Sigmoid colon (tissue), 4 donors: Measurements from ENCODE around the gene PCBP3.

Experiments used
- EP300 ChIP-seq, 4 donors: sonication (generic); formaldehyde crosslinking; IDR thresholded peaks; one replicate each; pipeline ENCODE4 v1.6.1; 2017; ENCODE audit warnings: antibody characterized with exemption in 4 of 4
- POLR2A ChIP-seq, 2 donors: fragments of 450-650 bp; IDR thresholded peaks; one replicate each; pipeline ENCODE4 v1.6.1; 2016; ENCODE audit warnings: antibody characterized with exemption in 2 of 2, mild to moderate bottlenecking in 2 of 2, moderate library complexity in 2 of 2
- POLR2AphosphoS5 ChIP-seq, 4 donors: sonication (generic); formaldehyde crosslinking; IDR thresholded peaks; one replicate each; pipeline ENCODE4 v1.6.1; 2017; ENCODE audit warnings: antibody characterized with exemption in 4 of 4
- TF ChIP-seq, protein P1 (sequence below), 4 experiments: fragments of 450-650 bp in 3 of 4; fragments of 200-600 bp in 1 of 4; IDR thresholded peaks; one replicate each; pipeline ENCODE4 v1.5.1; 2016 to 2019; ENCODE audit warnings: antibody characterized with exemption in 4 of 4, mild to moderate bottlenecking in 3 of 4, moderate library complexity in 2 of 4

DNA sequence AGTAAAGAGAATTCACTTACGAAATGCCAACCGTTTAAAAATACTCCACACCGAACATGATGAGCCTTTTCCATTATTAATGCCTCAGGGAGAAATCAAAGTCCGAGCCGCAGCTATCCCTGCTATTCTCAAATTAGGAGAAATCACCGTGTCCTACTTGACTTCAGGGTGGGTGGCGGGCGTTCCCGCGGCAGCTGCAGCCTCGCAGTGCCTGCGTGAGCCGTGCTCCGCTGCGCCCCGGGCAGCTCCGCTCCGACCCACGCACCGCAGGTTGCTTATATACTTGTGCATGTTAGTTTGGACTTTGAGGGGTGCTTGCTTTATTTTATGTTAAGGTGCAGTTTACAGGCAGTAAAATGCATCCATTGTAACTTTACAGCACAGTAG, 35.6 kb upstream of the PCBP3 start:
- no peak for TF ChIP-seq POLR2A (IDR thresholded peaks at IDR 0.05)
- no peak for TF ChIP-seq EP300 (IDR thresholded peaks at IDR 0.05)
- TF ChIP-seq, protein P1, sequence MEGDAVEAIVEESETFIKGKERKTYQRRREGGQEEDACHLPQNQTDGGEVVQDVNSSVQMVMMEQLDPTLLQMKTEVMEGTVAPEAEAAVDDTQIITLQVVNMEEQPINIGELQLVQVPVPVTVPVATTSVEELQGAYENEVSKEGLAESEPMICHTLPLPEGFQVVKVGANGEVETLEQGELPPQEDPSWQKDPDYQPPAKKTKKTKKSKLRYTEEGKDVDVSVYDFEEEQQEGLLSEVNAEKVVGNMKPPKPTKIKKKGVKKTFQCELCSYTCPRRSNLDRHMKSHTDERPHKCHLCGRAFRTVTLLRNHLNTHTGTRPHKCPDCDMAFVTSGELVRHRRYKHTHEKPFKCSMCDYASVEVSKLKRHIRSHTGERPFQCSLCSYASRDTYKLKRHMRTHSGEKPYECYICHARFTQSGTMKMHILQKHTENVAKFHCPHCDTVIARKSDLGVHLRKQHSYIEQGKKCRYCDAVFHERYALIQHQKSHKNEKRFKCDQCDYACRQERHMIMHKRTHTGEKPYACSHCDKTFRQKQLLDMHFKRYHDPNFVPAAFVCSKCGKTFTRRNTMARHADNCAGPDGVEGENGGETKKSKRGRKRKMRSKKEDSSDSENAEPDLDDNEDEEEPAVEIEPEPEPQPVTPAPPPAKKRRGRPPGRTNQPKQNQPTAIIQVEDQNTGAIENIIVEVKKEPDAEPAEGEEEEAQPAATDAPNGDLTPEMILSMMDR (IDR thresholded peaks at IDR 0.05): no peak
- TF ChIP-seq POLR2AphosphoS5 (IDR thresholded peaks at IDR 0.05): no peak
